ENCODE data around the gene TAF4.

DNA sequence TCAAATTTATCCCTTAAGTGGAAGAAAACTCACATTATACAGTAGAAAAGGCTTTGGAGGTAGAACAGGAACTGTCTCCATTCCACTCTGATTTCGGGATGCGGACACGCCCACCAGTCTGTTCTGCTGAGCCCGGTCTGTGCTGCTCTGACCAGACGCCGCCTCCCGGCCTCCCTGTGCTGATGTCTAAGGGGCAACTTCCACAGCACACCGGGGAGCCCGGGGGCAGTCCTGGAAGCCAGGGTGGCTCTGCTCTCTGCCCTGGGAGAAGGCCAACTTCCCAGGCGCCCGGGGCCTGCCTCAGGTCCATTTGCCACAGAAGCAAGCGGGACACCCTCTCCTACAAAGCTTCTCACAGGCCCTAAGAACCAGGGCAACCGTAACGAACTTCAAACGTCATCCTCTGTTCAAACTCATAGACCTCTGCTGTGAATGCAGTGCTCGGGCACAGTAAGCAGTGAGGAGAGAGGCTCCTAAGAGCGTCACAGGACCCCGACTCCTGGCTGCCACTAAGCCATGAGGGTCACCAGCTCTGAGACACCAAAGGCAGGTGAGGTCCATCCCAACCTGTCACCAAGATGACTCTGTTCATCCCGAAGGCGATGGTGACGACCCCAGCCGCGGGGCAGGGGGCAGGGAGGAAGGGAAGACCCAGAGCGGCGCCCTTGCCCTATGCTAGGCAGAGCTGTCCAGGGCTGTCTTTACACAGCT is 5.6 kb downstream of the TAF4 start:
- TF ChIP-seq ZNF124 (CRISPR knock-in tag; IDR thresholded peaks at IDR 0.05): no peak
- no peak for TF ChIP-seq SP1 (IDR thresholded peaks at IDR 0.05)
- no peak for TF ChIP-seq SP1 (CRISPR knock-in tag; IDR thresholded peaks at IDR 0.05)
- no peak for TF ChIP-seq TAF1 (CRISPR knock-in tag; IDR thresholded peaks at IDR 0.05)
- no peak for TF ChIP-seq BHLHE40 (IDR thresholded peaks at IDR 0.05; ENCODE audit: low read length)

All from HepG2 (cell line).